Right ventricle myocardium superior (tissue), 1 donor: ENCODE measurements around the gene ZBTB26. TPM values are rescaled to one million over a fixed set of nuclear protein-coding genes. Genes with fewer than 3 reads are reported as not detected.
A peak's percentile ranks its signal among the peaks of the same experiment; 100 is the strongest.

Source experiments
- ATAC-seq: fragments of 200-7000 bp; cut with Tn5 transposase; one replicate; pipeline ENCODE4 v1.9.1; 2020; ENCODE audit warnings: mild to moderate bottlenecking; ENCODE audit not compliant: poor library complexity
- DNase-seq: peaks from one replicate; pipeline ENCODE4 v3.0.0-alpha.2; 2020
- intact Hi-C: fragments of 100-400 bp; cut with DNase I; formaldehyde crosslinking; loops from one replicate; pipeline ENCODE4 v1.11.2; 2022
- long read RNA-seq: library from polyadenylated mRNA; unstranded; transcript quantifications from one replicate; pipeline ENCODE4 v2.0.0, GENCODE V29; 2021
- total RNA-seq: library from RNA; stranded (reverse); fragmentation: NEBNext Ultra II Directional; extraction: Animal tissue kit (Norgen Biotek cat#: 25700); gene quantifications from one replicate; pipeline ENCODE4 v1.2.1, GENCODE V29; 2021
- donor health status: DM: no; HTN: yes; CAD: no; lungs with severe emphysema.

The ZBTB26 gene
- 4.7 TPM for total RNA-seq
- long read RNA-seq, full-length matches to known transcripts = 5 of 9 reads
- long read RNA-seq, partial matches to known transcripts = 0 of 9 reads
- long read RNA-seq, other reads (novel, unspliced or antisense) = 4 of 9 reads

GRCh38 chr9:122931226-122932121 is at the start of gene ZBTB26:
Gene ZBTB26 (minus strand): TSS chr9:122931512. CDS start chr9:122919934, 11,578 bp downstream.
- DNase-seq (peak; percentile 96), ATAC-seq (peak; percentile 99)
- intact Hi-C loops = no loop called here

GRCh38 chr9:122978601-122979000 is 47.3 kb upstream of the ZBTB26 start:
- intact Hi-C loops = no loop called here
- DNase-seq = no peak
- no peak for ATAC-seq

- DNase-seq (no peak), ATAC-seq (no peak)
- intact Hi-C loops = no loop called here
These were observed 43.9 kb upstream of the ZBTB26 start for GRCh38 chr9:122975196-122975595.

- no peak for ATAC-seq
- intact Hi-C loops = no loop called here
- DNase-seq = no peak
These were observed 29.8 kb upstream of the ZBTB26 start for GRCh38 chr9:122961139-122961538.

- ATAC-seq = no peak
- DNase-seq = no peak
- intact Hi-C loops = no loop called here
These were observed 24.6 kb upstream of the ZBTB26 start for GRCh38 chr9:122955961-122956360.

- DNase-seq (no peak), ATAC-seq (no peak)
- intact Hi-C loops = no loop called here
These were observed 23.0 kb upstream of the ZBTB26 start for GRCh38 chr9:122954253-122954691.

GRCh38 chr9:122951056-122951455 is 19.7 kb upstream of the ZBTB26 start:
- peak; percentile 43 for ATAC-seq

GRCh38 chr9:122950263-122950662 is 19.0 kb upstream of the ZBTB26 start:
- intact Hi-C loops = no loop called here
- ATAC-seq = no peak
- DNase-seq = no peak

More at GRCh38 chr9:122951056-122951455, 19.7 kb upstream of the ZBTB26 start:
- no peak for DNase-seq
- intact Hi-C loops = no loop called here

- ATAC-seq (no peak), DNase-seq (no peak)
- intact Hi-C loops = no loop called here
These were observed 18.4 kb upstream of the ZBTB26 start for GRCh38 chr9:122949696-122950095.

GRCh38 chr9:122948313-122948712 is 17.0 kb upstream of the ZBTB26 start:
- no peak for ATAC-seq
- intact Hi-C loops = no loop called here
- no peak for DNase-seq

GRCh38 chr9:122946461-122947005 is 15.2 kb upstream of the ZBTB26 start:
- ATAC-seq (no peak), DNase-seq (no peak)
- intact Hi-C loops = no loop called here

GRCh38 chr9:122944960-122945888 is 13.9 kb upstream of the ZBTB26 start:
- intact Hi-C loops = no loop called here
- DNase-seq = no peak
- no peak for ATAC-seq

- DNase-seq (no peak), ATAC-seq (peak; percentile 5)
- intact Hi-C loops = no loop called here
These were observed 10.4 kb upstream of the ZBTB26 start for GRCh38 chr9:122941582-122942234.

- DNase-seq = peak; percentile 100
- ATAC-seq = peak; percentile 98
- intact Hi-C loops = no loop called here
These were observed 9.7 kb upstream of the ZBTB26 start, which contains the start of gene RABGAP1 for GRCh38 chr9:122940749-122941581. Gene RABGAP1 (plus strand): TSS chr9:122941020. CDS start chr9:122957060, 16,040 bp downstream.

- intact Hi-C loops = no loop called here
- DNase-seq (no peak), ATAC-seq (no peak)
These were observed 9.1 kb upstream of the ZBTB26 start for GRCh38 chr9:122940454-122940748.

GRCh38 chr9:122939601-122940000 is 8.3 kb upstream of the ZBTB26 start:
- intact Hi-C loops = no loop called here
- no peak for ATAC-seq
- DNase-seq = no peak

GRCh38 chr9:122936883-122937282 is 5.6 kb upstream of the ZBTB26 start:
- intact Hi-C loops = no loop called here
- ATAC-seq (no peak), DNase-seq (no peak)

- DNase-seq (no peak), ATAC-seq (no peak)
- intact Hi-C loops = no loop called here
These were observed 5.2 kb upstream of the ZBTB26 start for GRCh38 chr9:122936464-122936863.
